Stimulated activated CD8-positive, alpha-beta memory T cell treated with anti-CD3 and anti-CD28 coated beads, Interleukin-4, amount 100 ng/mL, for 4 hours (primary cell): ENCODE measurements around the gene MBD3L1.

Experiments
- DNase-seq, 2 donors: peaks; one replicate each; pipeline ENCODE4 v3.0.0-alpha.2; 2020; ENCODE audit warnings: low read depth in 2 of 2, low spot score in 1 of 2

The MBD3L1 gene

GRCh38 chr19:8880868-8881488 is 48.8 kb downstream of the MBD3L1 start:
- DNase-seq: no peak

GRCh38 chr19:8881512-8881911 is 49.3 kb downstream of the MBD3L1 start:
- no peak for DNase-seq

GRCh38 chr19:8884416-8884815 is 52.2 kb downstream of the MBD3L1 start:
- no peak for DNase-seq

GRCh38 chr19:8887364-8887763 is 55.2 kb downstream of the MBD3L1 start:
- no peak for DNase-seq

- no peak for DNase-seq
Measured at GRCh38 chr19:8890260-8890659, 58.1 kb downstream of the MBD3L1 start.
